GM06990 (cell line): Measurements from ENCODE around the gene ARHGAP44.

Experiments used
- DNase-seq: peaks from one replicate; pipeline ENCODE4 v3.0.0-alpha.2; 2011; ENCODE audit not compliant: insufficient read length; ENCODE audit errors: extremely low read depth
- H3K27me3 ChIP-seq: replicated peaks from 2 replicates; pipeline ENCODE4 v1.6.0; 2011; ENCODE audit warnings: low read length; ENCODE audit not compliant: control insufficient read depth, insufficient read depth
- H3K36me3 ChIP-seq: 2 replicates; pipeline ENCODE4 v1.5.1; 2011; ENCODE audit warnings: low read length; ENCODE audit not compliant: control insufficient read depth, insufficient read depth
- H3K4me3 ChIP-seq: replicated peaks from 2 replicates; pipeline ENCODE4 v1.5.1; 2011; ENCODE audit warnings: low read depth, mild to moderate bottlenecking, control low read depth, low read length
- TF ChIP-seq, protein P1 (sequence below): IDR thresholded peaks from 2 replicates; pipeline ENCODE4 v1.5.1; 2011; ENCODE audit warnings: low read length, control low read depth, mild to moderate bottlenecking, inconsistent platforms; ENCODE audit not compliant: insufficient read depth, poor library complexity, severe bottlenecking

Gene ARHGAP44

DNA sequence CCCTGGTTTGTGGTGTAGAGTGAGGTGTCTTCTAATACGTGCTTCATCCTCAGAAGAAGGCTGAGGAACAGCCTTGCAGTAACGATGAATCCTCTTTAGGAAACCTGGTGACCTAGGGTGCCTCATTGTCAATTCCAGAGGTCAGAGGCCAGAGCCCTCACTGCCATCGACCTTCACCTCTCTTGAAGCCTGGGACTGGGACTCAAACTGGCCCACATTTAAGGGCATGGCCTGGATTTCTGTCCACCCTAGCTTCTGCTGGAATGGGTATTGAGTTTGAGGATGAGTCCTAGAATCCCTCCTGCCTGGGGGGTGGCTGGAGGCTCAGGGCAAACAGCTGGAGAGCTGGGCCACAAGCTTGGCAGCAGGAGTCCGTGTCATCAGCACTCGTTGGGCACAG, 189.9 kb downstream of the ARHGAP44 start:
- TF ChIP-seq, protein P1, sequence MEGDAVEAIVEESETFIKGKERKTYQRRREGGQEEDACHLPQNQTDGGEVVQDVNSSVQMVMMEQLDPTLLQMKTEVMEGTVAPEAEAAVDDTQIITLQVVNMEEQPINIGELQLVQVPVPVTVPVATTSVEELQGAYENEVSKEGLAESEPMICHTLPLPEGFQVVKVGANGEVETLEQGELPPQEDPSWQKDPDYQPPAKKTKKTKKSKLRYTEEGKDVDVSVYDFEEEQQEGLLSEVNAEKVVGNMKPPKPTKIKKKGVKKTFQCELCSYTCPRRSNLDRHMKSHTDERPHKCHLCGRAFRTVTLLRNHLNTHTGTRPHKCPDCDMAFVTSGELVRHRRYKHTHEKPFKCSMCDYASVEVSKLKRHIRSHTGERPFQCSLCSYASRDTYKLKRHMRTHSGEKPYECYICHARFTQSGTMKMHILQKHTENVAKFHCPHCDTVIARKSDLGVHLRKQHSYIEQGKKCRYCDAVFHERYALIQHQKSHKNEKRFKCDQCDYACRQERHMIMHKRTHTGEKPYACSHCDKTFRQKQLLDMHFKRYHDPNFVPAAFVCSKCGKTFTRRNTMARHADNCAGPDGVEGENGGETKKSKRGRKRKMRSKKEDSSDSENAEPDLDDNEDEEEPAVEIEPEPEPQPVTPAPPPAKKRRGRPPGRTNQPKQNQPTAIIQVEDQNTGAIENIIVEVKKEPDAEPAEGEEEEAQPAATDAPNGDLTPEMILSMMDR = no peak
- Histone ChIP-seq H3K36me3 (peaks cover 1% of the 10 kb centered on the region), H3K4me3 (no peak overlapping the region), H3K27me3 (no peaks in the 10 kb centered on the region)
- no peak for DNase-seq

DNA sequence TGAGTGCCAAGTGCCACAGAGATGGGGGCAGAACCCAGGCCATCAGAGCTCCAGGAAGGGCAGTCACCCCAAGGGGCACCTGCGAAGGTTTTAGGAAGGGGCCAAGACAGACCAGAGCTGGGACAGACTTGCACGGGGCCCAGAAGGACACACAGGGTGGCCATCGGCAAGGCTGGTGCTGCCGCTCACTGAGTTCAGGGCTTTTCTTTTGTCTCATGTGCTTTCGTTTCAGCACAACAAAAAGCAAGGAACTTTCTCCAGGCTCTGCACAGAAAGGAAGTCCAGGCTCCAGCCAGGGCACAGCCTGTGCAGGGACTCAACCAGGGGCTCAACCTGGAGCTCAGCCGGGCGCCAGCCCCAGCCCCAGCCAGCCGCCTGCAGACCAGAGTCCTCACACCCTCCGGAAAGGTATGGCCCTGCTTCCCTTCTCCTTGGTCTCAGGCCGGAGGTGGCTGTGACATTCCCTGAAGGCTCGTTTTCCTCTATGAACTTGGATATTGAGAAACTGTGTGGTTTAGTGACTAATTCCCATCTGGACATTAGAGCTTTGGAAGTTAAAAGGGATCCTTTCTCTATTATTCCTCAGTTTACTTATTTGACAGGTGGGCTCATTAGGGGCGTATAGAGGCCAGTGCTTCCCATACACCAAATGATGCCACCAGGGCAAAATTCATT, 190.7 kb downstream of the ARHGAP44 start:
- TF ChIP-seq, protein P1 = no peak
- Histone ChIP-seq H3K4me3 (no peak overlapping the region), H3K36me3 (peaks cover 1% of the 10 kb centered on the region), H3K27me3 (no peaks in the 10 kb centered on the region)
- no peak for DNase-seq

DNA sequence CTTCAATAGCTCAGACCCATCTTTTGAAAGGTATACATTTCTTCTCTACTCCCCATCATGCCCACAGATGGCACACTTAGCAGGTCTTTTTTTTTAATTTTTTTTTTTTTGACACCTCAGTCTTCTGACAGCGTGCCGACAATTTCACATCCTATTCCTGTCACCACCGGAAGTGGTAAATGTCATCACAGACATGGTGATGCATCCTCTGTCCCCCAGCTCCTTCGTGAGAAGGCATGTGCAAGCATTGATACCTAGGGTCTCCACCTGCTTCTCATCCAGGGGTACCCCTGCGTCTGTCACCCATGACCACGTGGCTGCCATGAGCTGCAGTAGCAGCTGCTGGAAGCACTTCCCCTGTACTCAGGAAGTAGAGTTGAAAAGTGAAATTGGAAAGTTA, 192.9 kb downstream of the ARHGAP44 start:
- no peak for DNase-seq
- H3K4me3 ChIP-seq = no peak overlapping the region
- no peaks in the 10 kb centered on the region for H3K27me3 ChIP-seq
- TF ChIP-seq, protein P1 = no peak
- H3K36me3 ChIP-seq = peaks cover 1% of the 10 kb centered on the region

DNA sequence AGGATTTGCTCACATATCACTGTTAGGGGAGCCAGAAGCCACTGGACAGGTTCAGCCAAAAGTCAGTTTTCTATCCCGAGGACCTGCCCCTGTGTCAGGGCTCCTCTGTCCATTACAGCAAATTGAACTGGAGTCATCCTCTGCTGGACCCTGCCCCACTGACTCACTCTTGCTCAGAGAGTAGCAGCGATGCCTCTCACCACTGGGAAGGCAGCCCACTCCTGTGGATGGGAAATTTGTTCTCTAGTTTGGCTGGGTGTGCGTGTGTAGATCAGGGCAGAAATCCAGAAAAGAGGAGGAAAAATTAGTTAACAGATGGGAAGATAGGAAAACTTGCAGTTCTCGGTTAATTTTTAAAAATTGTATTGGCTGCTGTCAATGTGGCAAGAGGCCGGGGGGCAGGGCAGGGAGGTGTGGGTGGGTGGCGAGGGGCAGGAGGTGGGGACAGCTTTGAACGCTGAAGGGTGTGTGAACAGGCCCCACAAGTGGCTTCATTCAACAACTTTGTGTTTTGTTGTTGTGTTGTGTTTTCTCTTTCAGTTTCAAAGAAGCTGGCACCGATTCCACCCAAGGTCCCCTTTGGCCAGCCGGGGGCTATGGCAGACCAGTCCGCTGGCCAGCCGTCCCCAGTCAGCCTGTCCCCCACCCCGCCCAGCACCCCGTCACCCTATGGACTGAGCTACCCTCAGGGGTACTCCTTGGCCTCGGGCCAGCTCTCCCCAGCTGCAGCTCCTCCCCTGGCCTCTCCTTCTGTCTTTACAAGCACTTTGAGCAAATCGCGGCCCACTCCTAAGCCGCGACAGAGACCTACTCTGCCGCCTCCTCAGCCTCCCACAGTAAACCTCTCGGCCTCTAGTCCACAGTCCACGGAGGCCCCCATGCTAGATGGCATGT, 194.9 kb downstream of the ARHGAP44 start:
- DNase-seq = no peak
- H3K27me3 ChIP-seq = no peaks in the 10 kb centered on the region
- H3K4me3 ChIP-seq = no peak overlapping the region
- TF ChIP-seq, protein P1 = no peak
- H3K36me3 ChIP-seq = peaks cover 1% of the 10 kb centered on the region

DNA sequence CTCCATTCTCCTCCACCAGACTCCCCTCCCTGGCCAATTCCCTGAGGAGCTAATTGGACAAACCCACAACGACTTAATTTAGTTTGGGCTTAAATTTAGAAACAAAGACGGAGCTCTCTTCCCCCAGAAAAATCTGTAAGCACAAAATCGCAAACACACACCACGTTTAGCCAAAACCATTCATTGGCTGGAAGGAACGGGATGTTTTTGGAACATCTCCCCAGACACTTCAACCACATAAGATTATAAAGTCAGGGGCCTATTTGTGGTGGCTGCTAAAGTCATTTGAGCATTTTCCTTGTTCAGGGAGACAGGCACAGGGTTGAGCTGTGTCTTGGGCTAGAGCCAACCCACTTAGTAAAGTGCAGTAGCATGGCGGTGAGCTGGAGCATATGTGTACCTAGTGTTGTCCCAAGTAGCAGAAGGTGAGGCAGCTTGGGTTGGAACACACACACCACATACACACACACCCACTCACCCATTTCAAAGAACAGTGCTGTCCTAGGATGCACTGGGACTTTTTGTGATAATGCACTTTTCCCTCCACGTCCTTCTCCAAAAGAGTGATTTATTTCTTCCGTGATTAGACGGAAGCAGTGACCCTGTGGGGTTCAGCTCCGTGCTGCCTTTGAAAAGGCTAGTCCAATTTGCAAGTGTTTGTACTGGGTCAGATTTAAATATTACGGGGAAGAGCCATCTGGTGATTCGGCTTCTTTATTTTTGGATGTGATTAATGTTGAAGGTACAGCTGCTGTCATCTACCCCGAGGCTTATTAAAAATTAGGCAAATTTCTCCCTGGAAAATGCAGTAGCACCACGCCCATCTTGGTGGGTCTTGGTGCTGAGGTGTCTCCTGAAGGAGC, 196.4 kb downstream of the ARHGAP44 start:
- no peak for DNase-seq
- TF ChIP-seq, protein P1 = no peak
- H3K27me3 ChIP-seq = no peaks in the 10 kb centered on the region
- H3K4me3 ChIP-seq = no peak overlapping the region
- peaks cover 9% of the 10 kb centered on the region for H3K36me3 ChIP-seq
